GM23338 (cell line): ENCODE data around the gene ZNF622. TPM values are rescaled to one million over a fixed set of nuclear protein-coding genes. Genes with fewer than 3 reads are reported as not detected.

ENCODE experiments used
- ATAC-seq: fragments of 200-7000 bp; cut with Tn5 transposase; 3 replicates; pipeline ENCODE4 v1.9.1; 2020
- DNase-seq: peaks from one replicate; pipeline ENCODE4 v3.0.0-alpha.2; 2015; ENCODE audit warnings: low spot score
- H2AFZ ChIP-seq: fragments of 200-600 bp; sonication (generic); 2 replicates; pipeline ENCODE4 v1.8.0; 2016; ENCODE audit warnings: antibody characterized with exemption, mild to moderate bottlenecking, moderate library complexity
- H3F3A ChIP-seq: fragments of 200-600 bp; sonication (generic); replicated peaks from 2 replicates; pipeline ENCODE4 v1.8.0; 2017; ENCODE audit warnings: antibody characterized with exemption, mixed run types, low read depth
- H3K27ac ChIP-seq: fragments of 200-600 bp; sonication (generic); 2 replicates; pipeline ENCODE4 v1.6.1; 2016; ENCODE audit warnings: low read depth
- H3K27me3 ChIP-seq: fragments of 200-600 bp; sonication (generic); 2 replicates; pipeline ENCODE4 v1.8.0; 2016; ENCODE audit warnings: mild to moderate bottlenecking, mixed run types, moderate library complexity; ENCODE audit not compliant: insufficient read depth
- H3K36me3 ChIP-seq: fragments of 200-600 bp; sonication (generic); 2 replicates; pipeline ENCODE4 v1.8.0; 2016; ENCODE audit warnings: mild to moderate bottlenecking; ENCODE audit not compliant: insufficient read depth
- H3K4me1 ChIP-seq: fragments of 200-600 bp; sonication (generic); 2 replicates; pipeline ENCODE4 v1.8.0; 2016; ENCODE audit warnings: mild to moderate bottlenecking, moderate library complexity; ENCODE audit not compliant: insufficient read depth
- H3K4me2 ChIP-seq: fragments of 200-600 bp; sonication (generic); 2 replicates; pipeline ENCODE4 v1.7.1; 2017; ENCODE audit warnings: mixed run types
- H3K4me3 ChIP-seq: fragments of 200-600 bp; sonication (generic); 2 replicates; pipeline ENCODE4 v1.6.1; 2016; ENCODE audit warnings: mixed run types
- H3K79me2 ChIP-seq: fragments of 200-600 bp; sonication (generic); replicated peaks from 2 replicates; pipeline ENCODE4 v1.8.0; 2017; ENCODE audit warnings: mild to moderate bottlenecking; ENCODE audit not compliant: insufficient read depth
- H3K9me2 ChIP-seq: fragments of 200-600 bp; sonication (generic); 2 replicates; pipeline ENCODE4 v1.8.0; 2017; ENCODE audit not compliant: insufficient read depth
- H4K20me1 ChIP-seq: fragments of 200-600 bp; sonication (generic); replicated peaks from 2 replicates; pipeline ENCODE4 v1.8.0; 2017; ENCODE audit warnings: mild to moderate bottlenecking; ENCODE audit not compliant: insufficient read depth
- H3K27ac Mint-ChIP-seq: 2 replicates; pipeline ENCODE4 v1.8.0; 2020; ENCODE audit warnings: inconsistent platforms, mild to moderate bottlenecking, moderate library complexity, mixed read lengths
- H3K27me3 Mint-ChIP-seq: 3 replicates; pipeline ENCODE4 v1.8.0; 2022; ENCODE audit warnings: low read depth, mild to moderate bottlenecking, moderate library complexity, mixed read lengths, inconsistent platforms; ENCODE audit not compliant: insufficient read depth, poor library complexity
- H3K36me3 Mint-ChIP-seq: 3 replicates; pipeline ENCODE4 v1.8.0; 2021; ENCODE audit warnings: low read depth, mild to moderate bottlenecking, inconsistent platforms, moderate library complexity, mixed read lengths
- H3K4me1 Mint-ChIP-seq: 3 replicates; pipeline ENCODE4 v1.8.0; 2020; ENCODE audit warnings: mild to moderate bottlenecking, inconsistent platforms, mixed read lengths
- H3K4me3 Mint-ChIP-seq: 3 replicates; pipeline ENCODE4 v1.8.0; 2021; ENCODE audit warnings: moderate library complexity, mild to moderate bottlenecking, inconsistent platforms, mixed read lengths
- H3K9me3 Mint-ChIP-seq: 3 replicates; pipeline ENCODE4 v1.8.0; 2020; ENCODE audit warnings: moderate library complexity, mild to moderate bottlenecking, inconsistent platforms, mixed read lengths
- CREB1 ChIP-seq: fragments of 250-450 bp; sonication (Bioruptor Pico); IDR thresholded peaks from 2 replicates; pipeline ENCODE4 v1.5.0; 2020; ENCODE audit warnings: low read depth, mild to moderate bottlenecking, moderate library complexity
- CTCF ChIP-seq, 2 experiments: fragments of 200-600 bp in 1 of 2; sonication (generic) in 1 of 2; conservative IDR thresholded peaks; 2 replicates each; pipeline versions ENCODE4 v1.5.1 to v1.6.1; 2016 to 2017; ENCODE audit warnings: antibody characterized with exemption in 2 of 2, low read depth in 2 of 2, mild to moderate bottlenecking in 2 of 2, moderate library complexity in 1 of 2
- ETS1 ChIP-seq: IDR thresholded peaks from 2 replicates; pipeline ENCODE4 v1.6.1; 2016; ENCODE audit warnings: antibody characterized with exemption
- EZH2 ChIP-seq: fragments of 200-600 bp; sonication (generic); IDR thresholded peaks from one replicate; pipeline ENCODE4 v1.8.0; 2017; ENCODE audit warnings: antibody characterized with exemption, mild to moderate bottlenecking, low read depth; ENCODE audit not compliant: unreplicated experiment
- EZH2phosphoT487 ChIP-seq: fragments of 200-600 bp; sonication (generic); IDR thresholded peaks from one replicate; pipeline ENCODE4 v1.8.1; 2018; ENCODE audit warnings: antibody characterized with exemption; ENCODE audit not compliant: unreplicated experiment
- JUNB ChIP-seq: IDR thresholded peaks from one replicate; pipeline ENCODE4 v1.6.1; 2016; ENCODE audit warnings: antibody characterized with exemption; ENCODE audit not compliant: unreplicated experiment
- POLR2AphosphoS5 ChIP-seq: IDR thresholded peaks from 2 replicates; pipeline ENCODE4 v1.6.1; 2016; ENCODE audit warnings: antibody characterized with exemption, low read depth
- STAT1 ChIP-seq: IDR thresholded peaks from one replicate; pipeline ENCODE4 v1.6.1; 2016; ENCODE audit warnings: antibody characterized with exemption; ENCODE audit not compliant: unreplicated experiment
- ZNF114 ChIP-seq: fragments of 250-450 bp; sonication (Bioruptor Pico); IDR thresholded peaks from 2 replicates; pipeline ENCODE4 v1.5.0; 2020; ENCODE audit warnings: mild to moderate bottlenecking, moderate library complexity
- ZNF331 ChIP-seq: fragments of 250-450 bp; sonication (Bioruptor Pico); IDR thresholded peaks from 2 replicates; pipeline ENCODE4 v1.5.0; 2020; ENCODE audit warnings: low read depth, mild to moderate bottlenecking, moderate library complexity
- ZNF462 ChIP-seq: fragments of 250-450 bp; sonication (Bioruptor Pico); IDR thresholded peaks from 2 replicates; pipeline ENCODE4 v1.5.0; 2020; ENCODE audit warnings: mild to moderate bottlenecking, moderate library complexity
- polyA plus RNA-seq: library from polyadenylated mRNA; unstranded; fragments of >200 nt; fragmentation: Nextera tagmentation; extraction: Ambion mirVana; gene quantifications from 2 replicates; pipeline ENCODE4 v1.2.1, GENCODE V29; 2016
- total RNA-seq: library from RNA; depleted of rRNA; stranded (reverse); fragments of >200 nt; shearing (Covaris generic); gene quantifications from 2 replicates; pipeline ENCODE4 v1.2.3, GENCODE V29; 2014

Gene ZNF622
- total and polyA plus RNA-seq, 2 experiments from 2014 or later, result 20.1 to 30.7 TPM

- Histone ChIP-seq H3K27me3 (no peaks in the 10 kb centered on the region), H4K20me1 (no peaks in the 10 kb centered on the region), H2AFZ (no peak overlapping the region), H3K4me1 (no peaks in the 10 kb centered on the region), H3K9me2 (peaks cover 7% of the 10 kb centered on the region), H3F3A (no peaks in the 10 kb centered on the region), H3K36me3 (no peaks in the 10 kb centered on the region), H3K4me2 (no peak overlapping the region), H3K79me2 (no peaks in the 10 kb centered on the region), H3K27ac (no peak overlapping the region), H3K4me3 (no peak overlapping the region)
- peaks cover 3% of the 10 kb centered on the region; the same call in 1 of the 3 replicates for H3K9me3 Mint-ChIP-seq
- H3K27me3 Mint-ChIP-seq, result no peaks in the 10 kb centered on the region
- DNase-seq, result no peak
- no peak overlapping the region for H3K27ac Mint-ChIP-seq
- no peak for TF ChIP-seq ZNF114 (CRISPR knock-in tag)
- no peak for TF ChIP-seq CREB1
- no peak for TF ChIP-seq POLR2AphosphoS5
- no peak for TF ChIP-seq ZNF331 (CRISPR knock-in tag)
- TF ChIP-seq CTCF (conservative IDR thresholded peaks at IDR 0.05; ENCODE audit: low read depth in 2 of 2), result no peak
- TF ChIP-seq ETS1, result no peak
- TF ChIP-seq EZH2phosphoT487, result no peak
- TF ChIP-seq EZH2, result no peak
- TF ChIP-seq ZNF462 (CRISPR knock-in tag), result no peak
- TF ChIP-seq JUNB, result no peak
- TF ChIP-seq STAT1, result no peak
- H3K36me3 Mint-ChIP-seq, result no peaks in the 10 kb centered on the region; the same call in 2 of the 3 replicates
- peaks cover 7% of the 10 kb centered on the region; the same call in 2 of the 3 replicates for H3K4me1 Mint-ChIP-seq
- no peak for ATAC-seq
- no peak overlapping the region for H3K4me3 Mint-ChIP-seq
These were observed 55.3 kb downstream of the ZNF622 start for GRCh38 chr5:16410338-16410737.
